HEK293T (cell line): ENCODE data around the gene RXRG.

Experiments used
- ELF4 ChIP-seq: fragments of 450-650 bp; IDR thresholded peaks from 2 replicates; pipeline ENCODE4 v1.6.1; 2017; ENCODE audit warnings: antibody characterized with exemption
- NFRKB ChIP-seq: fragments of 450-650 bp; IDR thresholded peaks from 2 replicates; pipeline ENCODE4 v1.6.1; 2016; ENCODE audit warnings: mild to moderate bottlenecking, moderate library complexity
- PKNOX1 ChIP-seq: fragments of 450-650 bp; IDR thresholded peaks from 2 replicates; pipeline ENCODE4 v1.6.1; 2016
- SUZ12 ChIP-seq: fragments of 450-650 bp; IDR thresholded peaks from 2 replicates; pipeline ENCODE4 v1.6.1; 2016; ENCODE audit warnings: mild to moderate bottlenecking
- ZNF384 ChIP-seq: fragments of 450-650 bp; IDR thresholded peaks from 2 replicates; pipeline ENCODE4 v1.6.1; 2016

DNA sequence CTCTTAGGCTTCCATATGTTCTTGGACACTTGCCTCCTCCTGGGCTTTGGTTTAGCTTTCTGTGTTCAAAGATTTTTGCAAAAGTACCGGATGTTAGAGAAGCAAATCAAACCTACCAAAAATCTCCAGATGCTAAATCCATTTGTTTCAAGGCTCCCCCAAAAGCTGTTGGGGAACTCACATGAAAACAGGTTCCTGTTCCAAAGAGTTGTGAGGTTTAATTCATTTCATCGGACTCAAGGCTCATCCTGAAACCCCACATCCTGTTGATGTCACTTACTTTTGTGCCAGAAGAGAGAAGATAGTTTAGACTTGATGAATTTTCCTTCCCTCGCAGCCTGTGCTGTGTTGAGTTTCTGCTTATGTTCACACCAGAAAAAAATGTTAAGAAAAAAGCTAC, 41.7 kb upstream of the RXRG start:
- TF ChIP-seq SUZ12 (no peak), ELF4 (no peak), ZNF384 (no peak), PKNOX1 (no peak), NFRKB (no peak)
